Progenitor cell of endocrine pancreas (in vitro differentiated cells): ENCODE results near the gene NBAS. TPM values are rescaled to one million over a fixed set of nuclear protein-coding genes. Genes with fewer than 3 reads are reported as not detected.

Source experiments
- DNase-seq: peaks from one replicate; pipeline ENCODE4 v3.0.0; 2021; ENCODE audit warnings: low spot score; ENCODE audit not compliant: unreplicated experiment
- H3K27ac Mint-ChIP-seq: 2 replicates; pipeline ENCODE4 v1.8.0; 2021; ENCODE audit warnings: mild to moderate bottlenecking, moderate library complexity, mixed read lengths
- H3K27me3 Mint-ChIP-seq: 2 replicates; pipeline ENCODE4 v1.8.0; 2021; ENCODE audit warnings: mixed read lengths
- H3K36me3 Mint-ChIP-seq: 2 replicates; pipeline ENCODE4 v1.8.0; 2022; ENCODE audit warnings: mixed read lengths; ENCODE audit not compliant: insufficient read depth
- H3K4me1 Mint-ChIP-seq: 2 replicates; pipeline ENCODE4 v1.8.0; 2021; ENCODE audit warnings: low read depth, mixed read lengths
- H3K4me3 Mint-ChIP-seq: 2 replicates; pipeline ENCODE4 v1.8.0; 2021; ENCODE audit warnings: low read depth, mild to moderate bottlenecking, moderate library complexity, mixed read lengths
- H3K9me3 Mint-ChIP-seq: 2 replicates; pipeline ENCODE4 v1.8.0; 2021; ENCODE audit warnings: low read depth, mixed read lengths
- total RNA-seq: library from RNA; stranded (reverse); gene quantifications from 2 replicates; pipeline ENCODE4 v1.2.1, GENCODE V29; 2021
- TF ChIP-seq, protein P1 (sequence below): fragments of 200-600 bp; sonication (generic); IDR thresholded peaks from one replicate; pipeline ENCODE4 v1.5.0; 2021; ENCODE audit warnings: antibody characterized with exemption, mild to moderate bottlenecking; ENCODE audit not compliant: unreplicated experiment

NBAS gene
- total RNA-seq, 1 donor from 2014 or later = 63.0 TPM

DNA sequence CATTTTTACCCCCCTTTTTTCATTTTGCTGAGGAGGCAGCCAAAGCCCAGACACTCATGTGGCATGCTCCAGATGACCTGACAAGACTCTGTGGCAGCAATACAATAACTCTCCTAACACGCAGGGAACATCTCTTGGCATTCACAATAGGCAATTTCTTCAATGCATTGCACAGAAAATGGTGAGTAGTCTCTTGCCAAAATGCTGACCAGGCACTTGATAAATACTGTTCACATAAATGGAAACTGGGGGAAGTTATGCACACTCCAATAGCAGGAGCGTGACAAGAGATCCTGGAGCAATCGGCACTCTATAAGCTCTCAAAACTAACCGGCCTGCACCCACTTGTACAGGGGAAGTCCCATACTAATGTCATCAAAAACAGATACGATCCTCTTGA lies 66.3 kb downstream of the NBAS start:
- peaks cover 13% of the 10 kb centered on the region for H3K36me3 Mint-ChIP-seq
- peaks cover 3% of the 10 kb centered on the region for H3K4me1 Mint-ChIP-seq
- TF ChIP-seq, protein P1, sequence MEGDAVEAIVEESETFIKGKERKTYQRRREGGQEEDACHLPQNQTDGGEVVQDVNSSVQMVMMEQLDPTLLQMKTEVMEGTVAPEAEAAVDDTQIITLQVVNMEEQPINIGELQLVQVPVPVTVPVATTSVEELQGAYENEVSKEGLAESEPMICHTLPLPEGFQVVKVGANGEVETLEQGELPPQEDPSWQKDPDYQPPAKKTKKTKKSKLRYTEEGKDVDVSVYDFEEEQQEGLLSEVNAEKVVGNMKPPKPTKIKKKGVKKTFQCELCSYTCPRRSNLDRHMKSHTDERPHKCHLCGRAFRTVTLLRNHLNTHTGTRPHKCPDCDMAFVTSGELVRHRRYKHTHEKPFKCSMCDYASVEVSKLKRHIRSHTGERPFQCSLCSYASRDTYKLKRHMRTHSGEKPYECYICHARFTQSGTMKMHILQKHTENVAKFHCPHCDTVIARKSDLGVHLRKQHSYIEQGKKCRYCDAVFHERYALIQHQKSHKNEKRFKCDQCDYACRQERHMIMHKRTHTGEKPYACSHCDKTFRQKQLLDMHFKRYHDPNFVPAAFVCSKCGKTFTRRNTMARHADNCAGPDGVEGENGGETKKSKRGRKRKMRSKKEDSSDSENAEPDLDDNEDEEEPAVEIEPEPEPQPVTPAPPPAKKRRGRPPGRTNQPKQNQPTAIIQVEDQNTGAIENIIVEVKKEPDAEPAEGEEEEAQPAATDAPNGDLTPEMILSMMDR = no peak
- DNase-seq = no peak
- H3K27me3 Mint-ChIP-seq = no peaks in the 10 kb centered on the region
- no peak overlapping the region for H3K4me3 Mint-ChIP-seq
- H3K9me3 Mint-ChIP-seq = peaks cover 3% of the 10 kb centered on the region
- no peak overlapping the region for H3K27ac Mint-ChIP-seq

DNA sequence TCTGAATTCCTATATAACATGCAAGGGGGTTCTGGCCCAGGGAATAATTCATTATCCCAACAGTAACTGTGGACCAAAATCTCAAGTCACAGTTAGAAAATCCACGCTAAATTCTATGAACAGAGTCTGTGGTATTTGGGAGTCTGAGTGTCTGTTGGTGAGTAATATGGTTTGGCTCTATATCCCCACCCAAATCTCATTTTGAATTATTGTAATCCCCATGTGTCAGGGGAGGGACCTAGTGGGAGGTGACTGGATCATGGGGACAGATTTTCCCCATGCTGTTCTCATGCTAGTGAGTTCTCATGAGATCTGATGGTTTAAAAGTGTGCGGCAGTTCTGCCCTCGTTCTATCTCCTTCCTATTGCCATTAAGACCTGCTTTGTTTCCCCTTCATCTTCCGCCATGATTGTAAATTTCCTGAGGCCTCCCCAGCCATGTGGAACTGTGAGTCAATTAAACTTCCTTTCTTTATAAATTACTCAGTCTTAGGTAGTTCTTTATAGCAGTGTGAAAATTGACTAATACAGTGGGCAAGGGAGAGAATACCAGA lies 68.3 kb downstream of the NBAS start:
- TF ChIP-seq, protein P1 = no peak
- H3K4me1 Mint-ChIP-seq = peaks cover 3% of the 10 kb centered on the region
- H3K36me3 Mint-ChIP-seq = peaks cover 3% of the 10 kb centered on the region
- H3K9me3 Mint-ChIP-seq = no peaks in the 10 kb centered on the region
- H3K27me3 Mint-ChIP-seq = no peaks in the 10 kb centered on the region
- no peak overlapping the region for H3K4me3 Mint-ChIP-seq
- H3K27ac Mint-ChIP-seq = peak overlapping the region; percentile 11
- no peak for DNase-seq

DNA sequence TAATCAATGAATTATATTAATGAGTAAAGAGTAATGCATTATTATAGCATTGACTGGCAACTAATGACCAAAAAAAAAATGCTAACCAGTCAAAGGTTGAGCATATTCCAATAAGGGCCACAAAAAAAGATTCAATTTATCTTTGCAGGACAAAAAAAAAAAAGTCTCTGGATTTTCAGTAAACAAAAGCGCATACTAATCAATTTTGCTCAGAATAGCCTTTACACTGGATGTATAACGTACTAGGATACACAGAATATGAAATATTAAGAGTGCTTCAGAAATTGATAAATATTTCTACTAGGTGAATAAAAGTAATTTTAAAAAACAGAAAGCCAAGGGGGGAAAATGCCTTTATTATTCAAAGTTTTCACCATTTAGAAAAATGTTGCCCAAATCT lies 74.4 kb downstream of the NBAS start:
- H3K4me3 Mint-ChIP-seq = no peak overlapping the region
- no peaks in the 10 kb centered on the region for H3K4me1 Mint-ChIP-seq
- no peaks in the 10 kb centered on the region for H3K27me3 Mint-ChIP-seq

DNA sequence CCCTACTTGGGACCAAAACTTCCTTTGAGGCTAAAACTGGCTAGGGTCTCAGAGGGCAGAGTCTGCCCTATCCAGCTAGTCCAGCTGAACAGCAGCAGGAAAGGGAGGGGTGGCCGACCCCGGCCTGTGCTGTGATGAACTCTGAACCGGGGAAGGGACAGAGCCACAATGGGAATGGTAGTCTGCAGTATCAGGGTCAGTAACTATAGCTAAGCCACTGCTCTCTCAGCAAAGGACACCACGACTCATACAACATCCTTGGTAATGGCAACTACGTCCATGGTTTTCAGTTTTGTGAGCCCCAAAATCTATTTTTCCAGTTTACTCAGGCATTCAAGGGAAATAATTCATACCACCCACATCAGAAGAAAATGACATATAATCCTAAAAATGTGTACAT lies 75.2 kb downstream of the NBAS start:
- DNase-seq = no peak
- Mint-ChIP-seq H3K27ac (no peak overlapping the region), H3K36me3 (peaks cover 13% of the 10 kb centered on the region), H3K9me3 (no peaks in the 10 kb centered on the region), H3K27me3 (no peaks in the 10 kb centered on the region), H3K4me3 (no peak overlapping the region), H3K4me1 (no peaks in the 10 kb centered on the region)
- TF ChIP-seq, protein P1 = no peak

More for the DNA sequence above, 74.4 kb downstream of the NBAS start:
- Mint-ChIP-seq H3K36me3 (peaks cover 7% of the 10 kb centered on the region), H3K27ac (no peak overlapping the region), H3K9me3 (no peaks in the 10 kb centered on the region)
- TF ChIP-seq, protein P1 = no peak
- DNase-seq = no peak

DNA sequence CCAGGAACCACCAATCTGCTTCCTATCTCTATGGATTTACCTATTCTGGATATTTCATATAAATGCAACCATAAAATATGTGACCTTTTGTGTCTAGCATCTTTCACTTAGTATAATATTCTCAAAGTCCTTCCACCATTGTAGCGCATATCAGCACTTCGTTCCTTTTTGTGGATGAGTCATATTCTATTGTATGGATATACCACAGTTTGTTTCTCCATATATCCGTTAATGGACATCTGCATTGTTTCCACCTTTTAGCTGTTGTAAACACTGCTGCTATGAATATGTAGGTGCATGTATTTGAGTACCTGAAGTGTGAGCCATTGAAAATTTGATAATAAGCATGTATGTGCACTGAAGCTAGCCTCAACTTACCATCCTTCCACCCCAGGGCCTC lies 80.1 kb downstream of the NBAS start:
- TF ChIP-seq, protein P1 = no peak
- Mint-ChIP-seq H3K4me3 (no peak overlapping the region), H3K4me1 (no peaks in the 10 kb centered on the region), H3K36me3 (peaks cover 24% of the 10 kb centered on the region), H3K27me3 (no peaks in the 10 kb centered on the region), H3K27ac (no peak overlapping the region), H3K9me3 (no peaks in the 10 kb centered on the region)
- DNase-seq = no peak
